NK-92 (cell line): ENCODE measurements around the gene TNFAIP8L1.
"Not testable (repeated sequence)": the region's sequence is repeated elsewhere in the genome, so short reads cannot be mapped to it uniquely, and the experiment has no call there.

Source experiments
- DNase-seq: peaks from one replicate; lab custom pipeline; 2025; ENCODE audit not compliant: unreplicated experiment; lab: John Stamatoyannopoulos, UW

The TNFAIP8L1 gene

GRCh38 chr19:4675346-4675745, 36.0 kb downstream of the TNFAIP8L1 start:
- no peak for DNase-seq

- no peak for DNase-seq
These were observed 37.8 kb downstream of the TNFAIP8L1 start for GRCh38 chr19:4676955-4677731.

- DNase-seq = no peak
These were observed 39.8 kb downstream of the TNFAIP8L1 start for GRCh38 chr19:4678881-4679790.

GRCh38 chr19:4680021-4680420, 40.7 kb downstream of the TNFAIP8L1 start:
- DNase-seq = not testable (repeated sequence)

- no peak for DNase-seq
These were observed 43.3 kb downstream of the TNFAIP8L1 start for GRCh38 chr19:4682417-4683200.

- no peak for DNase-seq
These were observed 45.2 kb downstream of the TNFAIP8L1 start for GRCh38 chr19:4684312-4685095.

- no peak for DNase-seq
These were observed 47.4 kb downstream of the TNFAIP8L1 start for GRCh38 chr19:4686700-4687099.

GRCh38 chr19:4687396-4687795, 48.1 kb downstream of the TNFAIP8L1 start:
- DNase-seq = no peak

- DNase-seq = no peak
These were observed 49.3 kb downstream of the TNFAIP8L1 start for GRCh38 chr19:4688587-4688986.

- no peak for DNase-seq
These were observed 50.1 kb downstream of the TNFAIP8L1 start for GRCh38 chr19:4689403-4689802.

GRCh38 chr19:4690361-4690760, 51.0 kb downstream of the TNFAIP8L1 start:
- no peak for DNase-seq

GRCh38 chr19:4691373-4691772, 52.1 kb downstream of the TNFAIP8L1 start:
- no peak for DNase-seq

GRCh38 chr19:4692251-4693077, 53.1 kb downstream of the TNFAIP8L1 start:
- DNase-seq = no peak

GRCh38 chr19:4693078-4693350, 53.7 kb downstream of the TNFAIP8L1 start:
- DNase-seq = no peak

GRCh38 chr19:4693471-4694121, 54.3 kb downstream of the TNFAIP8L1 start:
- DNase-seq = no peak

GRCh38 chr19:4694211-4694987, 55.1 kb downstream of the TNFAIP8L1 start:
- DNase-seq = no peak

- no peak for DNase-seq
These were observed 56.0 kb downstream of the TNFAIP8L1 start for GRCh38 chr19:4695224-4695731.

GRCh38 chr19:4697304-4697703, 58.0 kb downstream of the TNFAIP8L1 start:
- no peak for DNase-seq
